ENCODE measurements around the gene KRT17. TPM values are rescaled to one million over a fixed set of nuclear protein-coding genes. Genes with fewer than 3 reads are reported as not detected.
"Not testable (repeated sequence)": the region's sequence is repeated elsewhere in the genome, so short reads cannot be mapped to it uniquely, and the experiment has no call there.

KRT17 gene
- total RNA-seq, 4 donors from 2014 or later, result 37.6 TPM; not detected in 3

- no peak overlapping the region for H3K27ac ChIP-seq
- DNase-seq, result no peak
- no peaks in the 10 kb centered on the region for H3K36me3 ChIP-seq
- H3K4me1 ChIP-seq, result no peaks in the 10 kb centered on the region
- no peaks in the 10 kb centered on the region for H3K9me3 ChIP-seq
- 67% methylated on average over 2 of the region's 2 CpGs; no CpG with 5 or more reads in 1 of the 2 donors for WGBS, 2 donors (ENCODE audit: low coverage in 1 of 2)
- TF ChIP-seq CTCF (IDR thresholded peaks at IDR 0.05) (no peak), POLR2A (IDR thresholded peaks at IDR 0.05) (no peak), POLR2AphosphoS5 (IDR thresholded peaks at IDR 0.05) (no peak), EP300 (IDR thresholded peaks at IDR 0.05; ENCODE audit: low read depth) (no peak)
- no peak overlapping the region for H3K4me3 ChIP-seq
- H3K27me3 ChIP-seq, result peaks cover 6% of the 10 kb centered on the region
- in situ Hi-C loops (cut with MboI; ENCODE audit: low pct_ligation_motif_present in 1 of 4, low pct_unique_long_range_greater_than_20kb in 1 of 4, low sequenced_read_pairs in 3 of 4), result no loop called here
- intact Hi-C loops (cut with DNase I; ENCODE audit: low total_unique reads), result no loop called here
Observed at GRCh38 chr17:41621916-41622315, 2.5 kb downstream of the KRT17 start.

- H3K4me3 ChIP-seq; DNase-seq; H3K9me3 ChIP-seq; H3K27me3 ChIP-seq; in situ Hi-C loops (cut with MboI; ENCODE audit: low pct_ligation_motif_present in 1 of 4, low pct_unique_long_range_greater_than_20kb in 1 of 4, low sequenced_read_pairs in 3 of 4); H3K27ac ChIP-seq; H3K4me1 ChIP-seq; H3K36me3 ChIP-seq; intact Hi-C loops (cut with DNase I; ENCODE audit: low total_unique reads): not testable (repeated sequence)
- WGBS, 2 donors (ENCODE audit: low coverage in 1 of 2), result 90 to 91% methylated on average over 2 to 11 of the region's 11 CpGs
Observed at GRCh38 chr17:41621435-41621817, 2.9 kb downstream of the KRT17 start.

- 75 to 100% methylated on average over 5 to 20 of the region's 21 CpGs for WGBS, 2 donors (ENCODE audit: low coverage in 1 of 2)
- intact Hi-C loops (cut with DNase I; ENCODE audit: low total_unique reads), result no loop called here
- Histone ChIP-seq H3K4me1 (no peaks in the 10 kb centered on the region), H3K27ac (no peak overlapping the region), H3K36me3 (no peaks in the 10 kb centered on the region), H3K4me3 (no peak overlapping the region), H3K9me3 (no peaks in the 10 kb centered on the region), H3K27me3 (peaks cover 9% of the 10 kb centered on the region)
- DNase-seq, result no peak
- TF ChIP-seq POLR2A (IDR thresholded peaks at IDR 0.05) (no peak), POLR2AphosphoS5 (IDR thresholded peaks at IDR 0.05) (no peak), CTCF (IDR thresholded peaks at IDR 0.05) (no peak), EP300 (IDR thresholded peaks at IDR 0.05; ENCODE audit: low read depth) (no peak)
- in situ Hi-C loops (cut with MboI; ENCODE audit: low pct_ligation_motif_present in 1 of 4, low pct_unique_long_range_greater_than_20kb in 1 of 4, low sequenced_read_pairs in 3 of 4), result no loop called here
Observed at GRCh38 chr17:41620583-41621434, 3.6 kb downstream of the KRT17 start.

GRCh38 chr17:41619927-41620582, 4.3 kb downstream of the KRT17 start:
- WGBS, 2 donors (ENCODE audit: low coverage in 1 of 2), result 72% methylated on average over 6 of the region's 6 CpGs; no CpG with 5 or more reads in 1 of the 2 donors
- in situ Hi-C loops (cut with MboI; ENCODE audit: low pct_ligation_motif_present in 1 of 4, low pct_unique_long_range_greater_than_20kb in 1 of 4, low sequenced_read_pairs in 3 of 4); H3K27ac ChIP-seq: not testable (repeated sequence)

GRCh38 chr17:41619036-41619926, 5.1 kb downstream of the KRT17 start:
- H3K4me1 ChIP-seq, result no peaks in the 10 kb centered on the region
- DNase-seq, result no peak
- H3K9me3 ChIP-seq, result no peaks in the 10 kb centered on the region
- intact Hi-C loops (cut with DNase I; ENCODE audit: low total_unique reads) (no loop called here), in situ Hi-C loops (cut with MboI; ENCODE audit: low pct_ligation_motif_present in 1 of 4, low pct_unique_long_range_greater_than_20kb in 1 of 4, low sequenced_read_pairs in 3 of 4) (no loop called here)
- H3K4me3 ChIP-seq, result no peak overlapping the region
- H3K27me3 ChIP-seq, result peaks cover 4% of the 10 kb centered on the region
- no peak overlapping the region for H3K27ac ChIP-seq
- 73 to 83% methylated on average over 2 to 20 of the region's 20 CpGs for WGBS, 2 donors (ENCODE audit: low coverage in 1 of 2)
- H3K36me3 ChIP-seq, result no peaks in the 10 kb centered on the region
- no peak for TF ChIP-seq POLR2A (IDR thresholded peaks at IDR 0.05)
- TF ChIP-seq POLR2AphosphoS5 (IDR thresholded peaks at IDR 0.05), result no peak
- TF ChIP-seq EP300 (IDR thresholded peaks at IDR 0.05; ENCODE audit: low read depth), result no peak
- TF ChIP-seq CTCF (IDR thresholded peaks at IDR 0.05), result no peak

More at GRCh38 chr17:41619927-41620582, 4.3 kb downstream of the KRT17 start:
- H3K27me3 ChIP-seq; H3K9me3 ChIP-seq; H3K4me3 ChIP-seq; H3K4me1 ChIP-seq; H3K36me3 ChIP-seq; intact Hi-C loops (cut with DNase I; ENCODE audit: low total_unique reads); DNase-seq: not testable (repeated sequence)
